ENCODE data around the gene NOTCH3.

- TF ChIP-seq CTCF (IDR thresholded peaks at IDR 0.05; ENCODE audit: low read length): no peak
- no peak for TF ChIP-seq EZH2phosphoT487 (IDR thresholded peaks at IDR 0.05; ENCODE audit: low read length)
Measured at GRCh38 chr19:15213715-15214381, 13.1 kb upstream of the NOTCH3 start.

Measured in MM.1S (cell line).